CD4-positive, CD25-positive, alpha-beta regulatory T cell (primary cell): ENCODE measurements around the gene PCBP4. TPM values are rescaled to one million over a fixed set of nuclear protein-coding genes. Genes with fewer than 3 reads are reported as not detected.

Source experiments
- ATAC-seq, 2 donors: fragments of 150-1000 bp; cut with Tn5 transposase; one replicate each; pipeline ENCODE4 v1.10.0; 2021; ENCODE audit warnings: low read depth in 2 of 2, moderate number of reproducible peaks in 2 of 2, moderate library complexity in 1 of 2
- DNase-seq, 3 donors: peaks; one replicate each; pipeline versions ENCODE4 v3.0.0 to v3.0.0-alpha.2; 2012 to 2022; ENCODE audit warnings: mixed read lengths in 1 of 3
- H3K27ac ChIP-seq: one replicate; pipeline ENCODE4 v1.7.0; 2013; ENCODE audit warnings: mild to moderate bottlenecking, low read length; ENCODE audit not compliant: insufficient read depth, poor library complexity, severe bottlenecking
- H3K27me3 ChIP-seq: one replicate; pipeline ENCODE4 v1.7.0; 2013; ENCODE audit warnings: low read length; ENCODE audit not compliant: control insufficient read depth, insufficient read depth
- H3K36me3 ChIP-seq: one replicate; pipeline ENCODE4 v1.7.0; 2013; ENCODE audit warnings: mild to moderate bottlenecking, low read length, moderate library complexity; ENCODE audit not compliant: control insufficient read depth, insufficient read depth
- H3K4me1 ChIP-seq: 2 replicates; pipeline ENCODE4 v1.7.0; 2013; ENCODE audit warnings: mild to moderate bottlenecking, low read length; ENCODE audit not compliant: insufficient read depth, control insufficient read depth, poor library complexity, severe bottlenecking
- H3K4me3 ChIP-seq: one replicate; pipeline ENCODE4 v1.7.0; 2013; ENCODE audit warnings: low read depth, mild to moderate bottlenecking, low read length, moderate library complexity
- H3K9me3 ChIP-seq, 2 experiments: 1 replicate in 1 of 2; 2 replicates in 1 of 2; pipeline ENCODE4 v1.7.0; 2013; ENCODE audit warnings: low read length in 2 of 2, mild to moderate bottlenecking in 1 of 2, moderate library complexity in 1 of 2; ENCODE audit not compliant: control insufficient read depth in 2 of 2
- H3K27ac Mint-ChIP-seq, 3 donors: one replicate each; pipeline ENCODE4 v1.8.0; 2020 to 2022; ENCODE audit warnings: mild to moderate bottlenecking in 3 of 3, mixed read lengths in 3 of 3, moderate library complexity in 2 of 3
- H3K27me3 Mint-ChIP-seq: one replicate; pipeline ENCODE4 v1.8.0; 2022; ENCODE audit warnings: mild to moderate bottlenecking, mixed read lengths
- H3K36me3 Mint-ChIP-seq: one replicate; pipeline ENCODE4 v1.8.0; 2020; ENCODE audit warnings: mixed read lengths
- H3K4me1 Mint-ChIP-seq, 4 donors: one replicate each; pipeline ENCODE4 v1.8.0; 2020 to 2022; ENCODE audit warnings: mixed read lengths in 4 of 4, mild to moderate bottlenecking in 1 of 4
- H3K4me3 Mint-ChIP-seq, 4 donors: one replicate each; pipeline ENCODE4 v1.8.0; 2020 to 2022; ENCODE audit warnings: mild to moderate bottlenecking in 4 of 4, mixed read lengths in 4 of 4, moderate library complexity in 3 of 4
- H3K9me3 Mint-ChIP-seq, 7 donors: one replicate each; pipeline ENCODE4 v1.8.0; 2020 to 2022; ENCODE audit warnings: mixed read lengths in 7 of 7, mild to moderate bottlenecking in 3 of 7, moderate library complexity in 2 of 7
- polyA plus RNA-seq, 4 donors: library from polyadenylated mRNA; unstranded; fragments of 300-500 nt; fragmentation: Illumina TruSeq; gene quantifications; one replicate each; pipeline ENCODE4 v1.2.3, GENCODE V29; 2021
- total RNA-seq: library from RNA; stranded (reverse); gene quantifications from one replicate; pipeline ENCODE4 v1.2.3, GENCODE V29; 2022

Gene PCBP4
- total and polyA plus RNA-seq, 5 donors from 2014 or later: 9.6 to 24.6 (median 13.7) TPM

GRCh38 chr3:51968170-51968775 lies 1.0 kb upstream of the PCBP4 start:
- no peaks in the 10 kb centered on the region for H3K9me3 Mint-ChIP-seq
- Histone ChIP-seq H3K27ac (peak overlapping the region; percentile 47), H3K9me3 (no peaks in the 10 kb centered on the region), H3K27me3 (no peaks in the 10 kb centered on the region), H3K4me1 (peaks cover 26% of the 10 kb centered on the region), H3K4me3 (no peak overlapping the region), H3K36me3 (no peaks in the 10 kb centered on the region)
- DNase-seq (no peak), ATAC-seq (no peak)
- peak overlapping the region; percentile 84 to 97 (median 90) for H3K4me3 Mint-ChIP-seq
- H3K27ac Mint-ChIP-seq: peak overlapping the region; percentile 37 to 87 (median 71)
- H3K36me3 Mint-ChIP-seq: no peaks in the 10 kb centered on the region
- H3K4me1 Mint-ChIP-seq: peaks cover 0 to 51% (median 14%) of the 10 kb centered on the region in 4 donors
- no peaks in the 10 kb centered on the region for H3K27me3 Mint-ChIP-seq

GRCh38 chr3:51966922-51967383 lies 301 bp downstream of the PCBP4 start:
- ATAC-seq: peak; percentile 53 to 71
- Histone ChIP-seq H3K27me3 (no peaks in the 10 kb centered on the region), H3K4me1 (peaks cover 22% of the 10 kb centered on the region), H3K27ac (no peak overlapping the region), H3K9me3 (no peaks in the 10 kb centered on the region), H3K4me3 (peak overlapping the region; percentile 59), H3K36me3 (no peaks in the 10 kb centered on the region)
- H3K9me3 Mint-ChIP-seq: no peaks in the 10 kb centered on the region
- peak in 1 of 3 donors; percentile 25 for DNase-seq
- peak overlapping the region; percentile 56 to 77 (median 65) for H3K27ac Mint-ChIP-seq
- H3K27me3 Mint-ChIP-seq: no peaks in the 10 kb centered on the region
- H3K36me3 Mint-ChIP-seq: no peaks in the 10 kb centered on the region
- H3K4me3 Mint-ChIP-seq: peak overlapping the region; percentile 82 to 88 (median 86)
- H3K4me1 Mint-ChIP-seq: peaks cover 0 to 47% (median 14%) of the 10 kb centered on the region in 4 donors

- no peaks in the 10 kb centered on the region for H3K36me3 ChIP-seq
- Mint-ChIP-seq H3K4me1 (peaks cover 0 to 47% (median 14%) of the 10 kb centered on the region in 4 donors), H3K27me3 (no peaks in the 10 kb centered on the region), H3K27ac (peak overlapping the region; percentile 56 to 77 (median 65)), H3K36me3 (no peaks in the 10 kb centered on the region), H3K9me3 (no peaks in the 10 kb centered on the region), H3K4me3 (peak overlapping the region; percentile 82 to 88 (median 86))
- H3K4me3 ChIP-seq: peak overlapping the region; percentile 59
- H3K27ac ChIP-seq: no peak overlapping the region
- no peaks in the 10 kb centered on the region for H3K9me3 ChIP-seq
- peaks cover 22% of the 10 kb centered on the region for H3K4me1 ChIP-seq
- no peak for ATAC-seq
- DNase-seq: no peak
- H3K27me3 ChIP-seq: no peaks in the 10 kb centered on the region
Observed at GRCh38 chr3:51966486-51966885, 768 bp downstream of the PCBP4 start.

GRCh38 chr3:51966016-51966415 lies 1.2 kb downstream of the PCBP4 start:
- no peaks in the 10 kb centered on the region for H3K9me3 Mint-ChIP-seq
- H3K27me3 Mint-ChIP-seq: no peaks in the 10 kb centered on the region
- Histone ChIP-seq H3K9me3 (no peaks in the 10 kb centered on the region), H3K36me3 (no peaks in the 10 kb centered on the region), H3K4me3 (no peak overlapping the region), H3K4me1 (peaks cover 22% of the 10 kb centered on the region), H3K27me3 (no peaks in the 10 kb centered on the region), H3K27ac (no peak overlapping the region)
- H3K4me1 Mint-ChIP-seq: peaks cover 0 to 43% (median 12%) of the 10 kb centered on the region in 4 donors
- peak overlapping the region in 1 of 3 donors; percentile 46 for H3K27ac Mint-ChIP-seq
- ATAC-seq (no peak), DNase-seq (no peak)
- peak overlapping the region; percentile 36 to 94 (median 79) for H3K4me3 Mint-ChIP-seq
- no peaks in the 10 kb centered on the region for H3K36me3 Mint-ChIP-seq

- Histone ChIP-seq H3K9me3 (no peaks in the 10 kb centered on the region), H3K4me3 (no peak overlapping the region), H3K36me3 (no peaks in the 10 kb centered on the region), H3K27ac (no peak overlapping the region), H3K27me3 (no peaks in the 10 kb centered on the region), H3K4me1 (peaks cover 22% of the 10 kb centered on the region)
- ATAC-seq (no peak), DNase-seq (no peak)
- Mint-ChIP-seq H3K4me1 (peaks cover 0 to 34% (median 10%) of the 10 kb centered on the region in 4 donors), H3K27me3 (no peaks in the 10 kb centered on the region), H3K36me3 (no peaks in the 10 kb centered on the region), H3K4me3 (peak overlapping the region in 2 of 4 donors; percentile 32 to 61), H3K27ac (peak overlapping the region in 1 of 3 donors; percentile 65), H3K9me3 (no peaks in the 10 kb centered on the region)
Observed at GRCh38 chr3:51964521-51964920, 2.7 kb downstream of the PCBP4 start.

- H3K9me3 Mint-ChIP-seq: no peaks in the 10 kb centered on the region
- H3K4me3 Mint-ChIP-seq: peak overlapping the region in 1 of 4 donors; percentile 32
- DNase-seq (no peak), ATAC-seq (no peak)
- H3K36me3 Mint-ChIP-seq: no peaks in the 10 kb centered on the region
- no peak overlapping the region for H3K4me3 ChIP-seq
- H3K27me3 Mint-ChIP-seq: no peaks in the 10 kb centered on the region
- no peak overlapping the region for H3K27ac ChIP-seq
- H3K4me1 Mint-ChIP-seq: peaks cover 0 to 33% (median 9%) of the 10 kb centered on the region in 4 donors
- H3K27ac Mint-ChIP-seq: no peak overlapping the region
- H3K4me1 ChIP-seq: peaks cover 22% of the 10 kb centered on the region
- H3K9me3 ChIP-seq: no peaks in the 10 kb centered on the region
- H3K27me3 ChIP-seq: no peaks in the 10 kb centered on the region
- no peaks in the 10 kb centered on the region for H3K36me3 ChIP-seq
Observed at GRCh38 chr3:51963951-51964451, 3.3 kb downstream of the PCBP4 start.

- Histone ChIP-seq H3K4me3 (no peak overlapping the region), H3K27ac (no peak overlapping the region), H3K27me3 (no peaks in the 10 kb centered on the region), H3K9me3 (no peaks in the 10 kb centered on the region), H3K4me1 (peaks cover 18% of the 10 kb centered on the region), H3K36me3 (no peaks in the 10 kb centered on the region)
- peaks cover 5% of the 10 kb centered on the region for H3K27me3 Mint-ChIP-seq
- H3K4me3 Mint-ChIP-seq: no peak overlapping the region
- H3K9me3 Mint-ChIP-seq: no peaks in the 10 kb centered on the region
- peaks cover 4% of the 10 kb centered on the region for H3K36me3 Mint-ChIP-seq
- H3K27ac Mint-ChIP-seq: no peak overlapping the region
- peaks cover 0 to 23% (median 8%) of the 10 kb centered on the region in 4 donors for H3K4me1 Mint-ChIP-seq
- ATAC-seq (no peak), DNase-seq (no peak)
Observed at GRCh38 chr3:51962854-51963530, 4.3 kb downstream of the PCBP4 start.
